HEK293T (cell line): ENCODE results near the gene BRD2.

Experiments
- BHLHE40 ChIP-seq: fragments of 450-650 bp; IDR thresholded peaks from 2 replicates; pipeline ENCODE4 v1.6.1; 2016; ENCODE audit warnings: mild to moderate bottlenecking, moderate library complexity, borderline replicate concordance
- FOXA1 ChIP-seq: fragments of 450-650 bp; IDR thresholded peaks from 2 replicates; pipeline ENCODE4 v1.6.1; 2016; ENCODE audit warnings: mild to moderate bottlenecking
- FOXK2 ChIP-seq: fragments of 450-650 bp; IDR thresholded peaks from 2 replicates; pipeline ENCODE4 v1.6.1; 2016; ENCODE audit warnings: mild to moderate bottlenecking
- FOXM1 ChIP-seq: fragments of 450-650 bp; IDR thresholded peaks from 2 replicates; pipeline ENCODE4 v1.6.1; 2017; ENCODE audit warnings: mild to moderate bottlenecking, borderline replicate concordance
- L3MBTL2 ChIP-seq: fragments of 450-650 bp; conservative IDR thresholded peaks from 2 replicates; pipeline ENCODE4 v1.6.1; 2016; ENCODE audit warnings: mild to moderate bottlenecking
- NFRKB ChIP-seq: fragments of 450-650 bp; IDR thresholded peaks from 2 replicates; pipeline ENCODE4 v1.6.1; 2016; ENCODE audit warnings: mild to moderate bottlenecking, moderate library complexity
- SP1 ChIP-seq: fragments of 450-650 bp; IDR thresholded peaks from 2 replicates; pipeline ENCODE4 v1.6.1; 2017
- ZNF384 ChIP-seq: fragments of 450-650 bp; IDR thresholded peaks from 2 replicates; pipeline ENCODE4 v1.6.1; 2016

DNA sequence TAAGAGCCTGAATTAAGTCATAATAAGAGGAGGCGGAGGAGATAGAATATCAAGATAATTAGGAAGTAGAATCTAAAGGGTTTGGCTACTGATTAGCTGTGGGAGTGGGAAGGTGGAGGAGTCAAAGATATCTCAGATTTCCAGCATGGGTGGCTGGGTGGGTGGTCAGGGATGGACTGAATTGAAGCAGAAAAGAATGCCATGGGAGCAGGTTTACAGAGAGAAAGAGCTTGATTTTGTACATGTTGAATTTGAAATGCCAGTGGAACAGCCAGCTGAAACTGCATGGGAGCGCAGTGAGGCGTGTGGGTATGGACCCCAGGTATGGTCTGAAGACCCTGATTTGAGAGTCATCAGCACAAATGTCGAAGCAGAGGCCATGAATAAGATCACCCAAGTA, 14.1 kb upstream of the BRD2 start:
- TF ChIP-seq ZNF384 (no peak), NFRKB (no peak), BHLHE40 (no peak), FOXM1 (no peak), SP1 (no peak), FOXK2 (no peak), L3MBTL2 (no peak), FOXA1 (no peak)
